Uterus (tissue), 4 donors: ENCODE data around the gene SCLY. TPM values are rescaled to one million over a fixed set of nuclear protein-coding genes. Genes with fewer than 3 reads are reported as not detected.

ENCODE experiments used
- DNase-seq, 2 donors: peaks; one replicate each; pipeline ENCODE4 v3.0.0-alpha.2; 2019 to 2020
- H3K27ac ChIP-seq, 2 donors: fragments of 200-600 bp; sonication (generic); 1 replicate in 1 of 2; 2 replicates in 1 of 2; pipeline ENCODE4 v1.5.1; 2016 to 2018
- H3K27me3 ChIP-seq, 2 donors: fragments of 200-600 bp; sonication (generic); one replicate each; pipeline ENCODE4 v1.5.1; 2018 to 2019; ENCODE audit warnings: control low read depth in 1 of 2
- H3K36me3 ChIP-seq, 2 donors: fragments of 200-600 bp; sonication (generic); one replicate each; pipeline ENCODE4 v1.5.1; 2019; ENCODE audit warnings: control low read depth in 1 of 2
- H3K4me1 ChIP-seq, 2 donors: fragments of 200-600 bp; sonication (generic); one replicate each; pipeline ENCODE4 v1.5.1; 2018 to 2019; ENCODE audit warnings: control low read depth in 1 of 2
- H3K4me3 ChIP-seq, 2 donors: fragments of 200-600 bp; sonication (generic); 1 replicate in 1 of 2; 2 replicates in 1 of 2; pipeline ENCODE4 v1.5.1; 2018 to 2019; ENCODE audit warnings: mild to moderate bottlenecking in 1 of 2
- H3K9me3 ChIP-seq, 2 donors: fragments of 200-600 bp; sonication (generic); one replicate each; pipeline ENCODE4 v1.5.1; 2019; ENCODE audit warnings: control low read depth in 1 of 2
- POLR2A ChIP-seq, 2 donors: fragments of 450-650 bp; IDR thresholded peaks; one replicate each; pipeline ENCODE4 v1.6.1; 2016; ENCODE audit warnings: antibody characterized with exemption in 2 of 2, mild to moderate bottlenecking in 1 of 2, moderate library complexity in 1 of 2
- intact Hi-C: fragments of 100-400 bp; cut with DNase I; formaldehyde crosslinking; loops from one replicate; pipeline ENCODE4 v1.15.1; 2023; ENCODE audit warnings: low total_unique reads
- total RNA-seq, 4 donors: library from RNA; depleted of rRNA in 3 of 4; stranded (reverse); fragments of >200 nt in 3 of 4; gene quantifications; one replicate each; pipeline versions ENCODE4 v1.1.0 to v1.2.4, GENCODE V29; 2014 to 2023
- TF ChIP-seq, protein P1 (sequence below), 4 experiments: fragments of 200-600 bp in 2 of 4; fragments of 450-650 bp in 2 of 4; sonication (generic) in 2 of 4; IDR thresholded peaks; one replicate each; pipeline ENCODE4 v1.5.1; 2016 to 2019; ENCODE audit warnings: antibody characterized with exemption in 4 of 4, mild to moderate bottlenecking in 2 of 4, moderate library complexity in 1 of 4
- donor health status: DM: yes; HTN: yes; CAD: no.

SCLY gene
- total RNA-seq, 4 donors from 2014 or later, result 5.1 to 26.0 (median 12.8) TPM

DNA sequence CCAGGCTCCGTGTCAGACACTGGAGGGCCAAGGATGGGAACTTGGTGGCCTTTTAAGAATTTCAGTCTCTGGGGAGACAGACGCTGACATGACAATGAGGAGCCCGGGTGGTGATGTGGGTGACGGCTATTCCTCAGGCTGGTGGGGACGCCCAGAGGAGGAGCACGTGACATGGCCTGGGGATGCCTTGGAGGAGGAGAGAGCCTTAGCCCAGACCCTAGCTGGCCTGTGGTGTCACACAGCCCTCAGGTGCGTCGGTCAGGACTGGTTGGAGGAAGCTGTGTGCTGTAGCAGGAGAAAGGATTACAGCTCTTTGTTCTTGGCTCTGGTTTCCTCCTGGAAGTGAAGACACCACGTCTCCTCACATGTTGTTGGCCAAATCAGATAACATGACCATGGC, 40.0 kb upstream of the SCLY start:
- no peak for DNase-seq
- Histone ChIP-seq H3K36me3 (no peaks in the 10 kb centered on the region), H3K9me3 (no peaks in the 10 kb centered on the region), H3K4me3 (no peak overlapping the region), H3K27me3 (no peaks in the 10 kb centered on the region), H3K27ac (no peak overlapping the region), H3K4me1 (no peaks in the 10 kb centered on the region)
- TF ChIP-seq, protein P1, sequence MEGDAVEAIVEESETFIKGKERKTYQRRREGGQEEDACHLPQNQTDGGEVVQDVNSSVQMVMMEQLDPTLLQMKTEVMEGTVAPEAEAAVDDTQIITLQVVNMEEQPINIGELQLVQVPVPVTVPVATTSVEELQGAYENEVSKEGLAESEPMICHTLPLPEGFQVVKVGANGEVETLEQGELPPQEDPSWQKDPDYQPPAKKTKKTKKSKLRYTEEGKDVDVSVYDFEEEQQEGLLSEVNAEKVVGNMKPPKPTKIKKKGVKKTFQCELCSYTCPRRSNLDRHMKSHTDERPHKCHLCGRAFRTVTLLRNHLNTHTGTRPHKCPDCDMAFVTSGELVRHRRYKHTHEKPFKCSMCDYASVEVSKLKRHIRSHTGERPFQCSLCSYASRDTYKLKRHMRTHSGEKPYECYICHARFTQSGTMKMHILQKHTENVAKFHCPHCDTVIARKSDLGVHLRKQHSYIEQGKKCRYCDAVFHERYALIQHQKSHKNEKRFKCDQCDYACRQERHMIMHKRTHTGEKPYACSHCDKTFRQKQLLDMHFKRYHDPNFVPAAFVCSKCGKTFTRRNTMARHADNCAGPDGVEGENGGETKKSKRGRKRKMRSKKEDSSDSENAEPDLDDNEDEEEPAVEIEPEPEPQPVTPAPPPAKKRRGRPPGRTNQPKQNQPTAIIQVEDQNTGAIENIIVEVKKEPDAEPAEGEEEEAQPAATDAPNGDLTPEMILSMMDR (IDR thresholded peaks at IDR 0.05), result no peak
- no peak for TF ChIP-seq POLR2A (IDR thresholded peaks at IDR 0.05)
- intact Hi-C loops, result no loop called here

DNA sequence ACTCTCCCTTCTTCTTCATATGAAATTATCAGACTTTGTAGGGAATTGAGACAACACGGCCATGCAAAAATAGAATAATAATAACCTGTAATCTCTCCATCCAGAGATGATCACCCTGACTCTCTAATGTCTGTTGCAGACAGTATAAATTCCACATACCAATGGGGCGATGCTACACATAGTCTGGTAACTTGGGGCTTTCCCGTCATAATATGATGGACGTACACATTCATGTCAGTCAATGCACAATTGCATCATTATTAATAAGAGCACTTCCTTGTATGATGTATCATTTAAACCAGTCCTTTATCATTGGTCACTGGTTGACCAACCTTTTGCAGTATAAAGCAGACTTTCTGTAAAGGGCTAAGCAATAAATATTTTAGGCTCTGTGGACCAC, 39.5 kb upstream of the SCLY start:
- no peak overlapping the region for H3K4me3 ChIP-seq
- no peak for DNase-seq
- H3K27ac ChIP-seq, result no peak overlapping the region
- no peaks in the 10 kb centered on the region for H3K36me3 ChIP-seq
- no peaks in the 10 kb centered on the region for H3K9me3 ChIP-seq
- no peaks in the 10 kb centered on the region for H3K27me3 ChIP-seq
- intact Hi-C loops, result no loop called here
- H3K4me1 ChIP-seq, result no peaks in the 10 kb centered on the region
- TF ChIP-seq, protein P1 (IDR thresholded peaks at IDR 0.05), result no peak

DNA sequence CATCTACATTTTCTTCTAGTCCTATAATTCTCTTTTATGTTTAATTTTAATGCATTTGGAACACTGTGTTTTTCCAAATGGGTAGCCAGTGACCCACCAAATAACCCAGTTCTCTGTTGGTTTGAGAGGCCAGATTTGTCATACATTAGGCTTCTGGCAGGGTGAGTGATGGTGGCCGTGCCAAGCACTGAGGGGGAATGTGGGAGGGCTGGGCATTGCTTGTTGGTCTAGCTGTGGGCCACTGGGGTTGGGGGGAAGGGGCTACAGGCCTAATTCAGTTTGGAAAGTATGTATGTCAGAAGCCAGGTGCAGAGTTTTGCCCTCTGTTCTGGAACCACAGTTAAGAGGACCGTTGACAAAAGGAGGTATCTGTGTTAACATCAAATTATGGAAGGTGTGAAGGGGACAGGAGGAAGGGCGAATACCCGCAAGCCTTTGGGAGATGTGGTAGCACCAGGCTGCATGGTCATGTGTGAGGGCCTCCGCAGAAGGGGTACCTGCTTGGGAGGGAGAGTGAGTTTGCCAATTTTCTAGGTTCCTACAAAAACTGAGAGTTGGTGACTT, 38.1 kb upstream of the SCLY start:
- DNase-seq, result no peak
- no peaks in the 10 kb centered on the region for H3K9me3 ChIP-seq
- TF ChIP-seq POLR2A (IDR thresholded peaks at IDR 0.05), result no peak
- TF ChIP-seq, protein P1 (IDR thresholded peaks at IDR 0.05), result no peak
- no peak overlapping the region for H3K4me3 ChIP-seq
- intact Hi-C loops, result no loop called here
- H3K4me1 ChIP-seq, result no peaks in the 10 kb centered on the region
- no peak overlapping the region for H3K27ac ChIP-seq
- H3K36me3 ChIP-seq, result no peaks in the 10 kb centered on the region
- no peaks in the 10 kb centered on the region for H3K27me3 ChIP-seq

DNA sequence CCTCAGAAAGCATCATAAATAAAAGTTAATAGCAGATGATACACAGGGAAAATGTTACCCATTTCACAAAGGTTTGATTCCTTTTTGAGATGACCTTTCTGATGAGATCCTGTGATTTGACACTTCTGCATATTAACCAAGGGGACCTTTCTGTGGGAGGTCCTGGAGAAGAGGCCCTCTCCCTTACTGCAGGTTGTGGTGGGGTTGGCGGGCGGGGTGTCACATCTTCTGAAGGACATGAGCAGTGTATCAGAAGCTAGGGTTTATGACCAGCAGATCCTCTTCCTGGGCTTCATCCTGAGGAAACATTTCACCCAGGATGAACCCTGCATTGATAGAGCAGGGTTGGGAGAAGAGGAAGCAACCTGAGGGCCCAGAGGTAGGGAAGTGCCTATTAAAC, 37.2 kb upstream of the SCLY start:
- Histone ChIP-seq H3K4me3 (no peak overlapping the region), H3K27ac (no peak overlapping the region), H3K4me1 (no peaks in the 10 kb centered on the region), H3K27me3 (no peaks in the 10 kb centered on the region), H3K9me3 (no peaks in the 10 kb centered on the region), H3K36me3 (no peaks in the 10 kb centered on the region)
- intact Hi-C loops, result no loop called here
- DNase-seq, result no peak
- TF ChIP-seq, protein P1 (IDR thresholded peaks at IDR 0.05), result no peak
- TF ChIP-seq POLR2A (IDR thresholded peaks at IDR 0.05), result no peak

DNA sequence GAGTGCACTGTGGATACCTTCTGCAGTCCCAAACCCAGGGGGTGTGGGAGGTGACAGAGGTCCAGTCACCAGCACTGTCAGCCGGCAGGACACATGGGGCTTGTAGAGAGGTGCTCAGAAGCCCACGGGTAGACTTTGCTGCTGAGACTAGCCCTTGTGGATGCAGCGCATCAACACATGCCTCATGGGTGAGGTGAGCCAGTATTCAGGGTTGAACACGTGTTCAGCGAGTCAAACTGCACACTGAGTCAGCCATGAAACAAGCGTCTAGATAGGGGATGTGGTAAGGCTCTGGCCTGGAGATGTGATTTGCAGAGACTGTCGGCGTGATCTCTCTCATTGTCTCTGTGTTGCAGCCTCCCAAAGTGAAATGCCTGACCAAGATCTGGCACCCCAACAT, 35.8 kb upstream of the SCLY start:
- intact Hi-C loops, result no loop called here
- TF ChIP-seq POLR2A (IDR thresholded peaks at IDR 0.05), result no peak
- TF ChIP-seq, protein P1 (IDR thresholded peaks at IDR 0.05), result no peak
- Histone ChIP-seq H3K9me3 (no peaks in the 10 kb centered on the region), H3K27me3 (no peaks in the 10 kb centered on the region), H3K4me1 (no peaks in the 10 kb centered on the region), H3K4me3 (no peak overlapping the region), H3K36me3 (no peaks in the 10 kb centered on the region), H3K27ac (no peak overlapping the region)
- no peak for DNase-seq
